AG10803 (cell line): Measurements from ENCODE around the gene RBSN.

Experiments
- DNase-seq: peaks from one replicate; pipeline ENCODE4 v3.0.0; 2010; ENCODE audit warnings: low read depth
- H3K4me3 ChIP-seq: 2 replicates; pipeline ENCODE4 v1.5.1; 2011; ENCODE audit warnings: mild to moderate bottlenecking, low read length, control low read depth
- TF ChIP-seq, protein P1 (sequence below): conservative IDR thresholded peaks from 2 replicates; pipeline ENCODE4 v1.5.1; 2011; ENCODE audit warnings: mild to moderate bottlenecking, low read length, control low read depth, inconsistent platforms

RBSN gene

GRCh38 chr3:15066467-15066866, 32.5 kb downstream of the RBSN start:
- TF ChIP-seq, protein P1, sequence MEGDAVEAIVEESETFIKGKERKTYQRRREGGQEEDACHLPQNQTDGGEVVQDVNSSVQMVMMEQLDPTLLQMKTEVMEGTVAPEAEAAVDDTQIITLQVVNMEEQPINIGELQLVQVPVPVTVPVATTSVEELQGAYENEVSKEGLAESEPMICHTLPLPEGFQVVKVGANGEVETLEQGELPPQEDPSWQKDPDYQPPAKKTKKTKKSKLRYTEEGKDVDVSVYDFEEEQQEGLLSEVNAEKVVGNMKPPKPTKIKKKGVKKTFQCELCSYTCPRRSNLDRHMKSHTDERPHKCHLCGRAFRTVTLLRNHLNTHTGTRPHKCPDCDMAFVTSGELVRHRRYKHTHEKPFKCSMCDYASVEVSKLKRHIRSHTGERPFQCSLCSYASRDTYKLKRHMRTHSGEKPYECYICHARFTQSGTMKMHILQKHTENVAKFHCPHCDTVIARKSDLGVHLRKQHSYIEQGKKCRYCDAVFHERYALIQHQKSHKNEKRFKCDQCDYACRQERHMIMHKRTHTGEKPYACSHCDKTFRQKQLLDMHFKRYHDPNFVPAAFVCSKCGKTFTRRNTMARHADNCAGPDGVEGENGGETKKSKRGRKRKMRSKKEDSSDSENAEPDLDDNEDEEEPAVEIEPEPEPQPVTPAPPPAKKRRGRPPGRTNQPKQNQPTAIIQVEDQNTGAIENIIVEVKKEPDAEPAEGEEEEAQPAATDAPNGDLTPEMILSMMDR: no peak
- H3K4me3 ChIP-seq: no peak overlapping the region
- no peak for DNase-seq

GRCh38 chr3:15065550-15066007, 33.4 kb downstream of the RBSN start:
- no peak for DNase-seq
- H3K4me3 ChIP-seq: peak overlapping the region; percentile 90
- TF ChIP-seq, protein P1: no peak

GRCh38 chr3:15064835-15065549, 34.0 kb downstream of the RBSN start, which contains the start of gene MRPS25:
Gene MRPS25 (minus strand): TSS chr3:15065315. CDS start chr3:15065194, 121 bp downstream.
- TF ChIP-seq, protein P1: no peak
- peak within 1 kb of the TSS; percentile 90 for H3K4me3 ChIP-seq
- peak; percentile 90 for DNase-seq

DNA sequence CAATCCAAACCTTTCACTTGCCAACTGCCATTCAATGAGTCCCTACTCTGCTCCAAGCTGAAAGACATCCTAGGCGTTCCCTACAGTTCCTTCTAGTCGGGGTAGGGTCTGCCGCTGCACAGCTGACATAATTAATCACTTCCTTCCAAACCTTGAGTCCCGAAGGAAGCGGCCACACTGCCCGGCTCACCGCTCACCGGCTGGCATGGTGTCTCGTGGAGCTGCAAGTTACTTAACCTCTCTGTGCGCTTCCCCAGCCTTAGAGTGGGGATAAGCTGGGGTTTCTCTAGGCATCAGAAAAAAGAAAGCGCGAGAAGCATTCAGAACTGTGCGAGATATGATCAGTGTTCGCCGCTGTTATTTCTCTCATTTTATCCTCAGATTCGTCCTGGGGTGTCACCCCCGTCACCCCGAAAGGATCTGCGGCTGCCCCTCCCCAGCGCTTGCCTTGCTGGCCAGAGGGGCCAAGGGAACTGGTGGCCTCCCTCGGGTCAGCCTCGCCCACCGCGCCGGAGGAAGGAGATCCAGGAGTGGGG, 34.6 kb downstream of the RBSN start:
- DNase-seq: peak; percentile 39
- peak overlapping the region; percentile 90 for H3K4me3 ChIP-seq
- TF ChIP-seq, protein P1: no peak

GRCh38 chr3:15063656-15064286, 35.2 kb downstream of the RBSN start:
- TF ChIP-seq, protein P1: no peak
- H3K4me3 ChIP-seq: peak overlapping the region; percentile 90
- DNase-seq: no peak

DNA sequence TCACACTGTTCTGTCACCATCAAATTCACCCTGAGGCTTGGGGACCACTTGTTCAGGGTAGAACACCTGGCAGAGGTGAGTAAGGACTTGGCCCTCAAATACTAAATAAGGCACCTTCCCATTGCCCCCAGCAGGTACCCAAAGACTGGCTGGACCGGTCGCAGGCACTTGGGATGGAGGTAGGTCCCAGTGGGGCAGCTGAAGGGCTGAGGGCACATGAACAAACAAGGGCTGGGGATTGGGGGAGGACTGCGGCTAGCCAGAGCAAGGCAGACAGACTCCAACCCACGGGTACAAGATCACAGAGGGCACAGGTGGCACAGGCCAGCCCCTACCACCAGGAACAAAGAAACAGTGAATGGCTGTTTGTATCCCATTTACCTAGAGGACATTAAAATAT, 35.7 kb downstream of the RBSN start:
- DNase-seq: no peak
- no peak overlapping the region for H3K4me3 ChIP-seq
- TF ChIP-seq, protein P1: no peak
